ENCODE measurements around the gene CORO2B. TPM values are rescaled to one million over a fixed set of nuclear protein-coding genes. Genes with fewer than 3 reads are reported as not detected.

Gene CORO2B
- total RNA-seq, 4 donors from 2014 or later: 0.70 to 9.1 (median 1.7) TPM

DNA sequence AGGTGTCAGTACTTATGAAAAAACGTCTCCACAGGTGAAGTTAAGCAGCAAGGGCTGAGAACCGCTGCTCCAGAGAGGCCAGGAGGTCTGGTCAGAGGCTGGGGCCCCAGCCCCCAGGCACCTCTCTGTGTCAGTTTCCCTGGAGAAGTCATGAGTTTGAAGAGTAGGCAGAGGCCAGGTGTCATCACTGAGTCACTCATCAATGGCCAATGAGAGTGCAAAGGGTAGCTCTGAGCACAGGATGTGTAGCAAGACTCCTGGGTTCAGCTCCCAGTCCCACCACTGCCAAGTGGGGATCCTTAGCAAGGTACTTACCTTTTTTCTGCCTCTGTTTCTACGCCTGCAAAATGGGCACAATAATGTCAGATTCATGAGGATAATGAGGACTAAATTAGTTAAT, 47.9 kb downstream of the CORO2B start:
- TF ChIP-seq, protein P1, sequence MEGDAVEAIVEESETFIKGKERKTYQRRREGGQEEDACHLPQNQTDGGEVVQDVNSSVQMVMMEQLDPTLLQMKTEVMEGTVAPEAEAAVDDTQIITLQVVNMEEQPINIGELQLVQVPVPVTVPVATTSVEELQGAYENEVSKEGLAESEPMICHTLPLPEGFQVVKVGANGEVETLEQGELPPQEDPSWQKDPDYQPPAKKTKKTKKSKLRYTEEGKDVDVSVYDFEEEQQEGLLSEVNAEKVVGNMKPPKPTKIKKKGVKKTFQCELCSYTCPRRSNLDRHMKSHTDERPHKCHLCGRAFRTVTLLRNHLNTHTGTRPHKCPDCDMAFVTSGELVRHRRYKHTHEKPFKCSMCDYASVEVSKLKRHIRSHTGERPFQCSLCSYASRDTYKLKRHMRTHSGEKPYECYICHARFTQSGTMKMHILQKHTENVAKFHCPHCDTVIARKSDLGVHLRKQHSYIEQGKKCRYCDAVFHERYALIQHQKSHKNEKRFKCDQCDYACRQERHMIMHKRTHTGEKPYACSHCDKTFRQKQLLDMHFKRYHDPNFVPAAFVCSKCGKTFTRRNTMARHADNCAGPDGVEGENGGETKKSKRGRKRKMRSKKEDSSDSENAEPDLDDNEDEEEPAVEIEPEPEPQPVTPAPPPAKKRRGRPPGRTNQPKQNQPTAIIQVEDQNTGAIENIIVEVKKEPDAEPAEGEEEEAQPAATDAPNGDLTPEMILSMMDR (IDR thresholded peaks at IDR 0.05): no peak
- no peak for TF ChIP-seq POLR2A (IDR thresholded peaks at IDR 0.05)
- DNase-seq: no peak
- Histone ChIP-seq H3K9me3 (no peaks in the 10 kb centered on the region), H3K36me3 (no peaks in the 10 kb centered on the region), H3K27me3 (no peaks in the 10 kb centered on the region), H3K27ac (no peak overlapping the region), H3K4me3 (no peak overlapping the region), H3K4me1 (no peaks in the 10 kb centered on the region)

GRCh38 chr15:68627476-68627875, 48.7 kb downstream of the CORO2B start:
- H3K4me1 ChIP-seq: no peaks in the 10 kb centered on the region
- no peak overlapping the region for H3K4me3 ChIP-seq
- no peaks in the 10 kb centered on the region for H3K27me3 ChIP-seq
- H3K36me3 ChIP-seq: no peaks in the 10 kb centered on the region
- TF ChIP-seq, protein P1 (IDR thresholded peaks at IDR 0.05): no peak
- TF ChIP-seq POLR2A (IDR thresholded peaks at IDR 0.05): no peak
- H3K27ac ChIP-seq: no peak overlapping the region
- DNase-seq: no peak
- H3K9me3 ChIP-seq: no peaks in the 10 kb centered on the region

DNA sequence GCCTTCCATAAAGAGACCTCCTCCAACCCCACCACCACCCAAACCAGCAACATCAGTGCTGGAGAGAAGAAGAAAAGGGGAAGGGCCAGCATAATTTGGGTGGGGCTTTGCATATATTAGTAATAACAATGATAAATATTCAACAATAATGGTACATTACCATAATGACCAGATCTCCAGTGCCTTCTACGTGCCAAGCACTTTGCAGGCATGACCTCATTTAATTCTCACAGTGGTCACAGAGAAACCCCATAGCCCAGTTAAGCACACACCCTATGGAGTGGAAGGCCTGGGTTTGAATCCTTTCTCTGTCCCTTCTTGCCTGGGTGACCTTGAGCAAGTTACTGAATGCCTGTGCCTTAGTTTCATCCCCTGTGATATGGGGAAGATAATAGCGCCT, 49.2 kb downstream of the CORO2B start:
- H3K4me1 ChIP-seq: no peaks in the 10 kb centered on the region
- no peak overlapping the region for H3K4me3 ChIP-seq
- DNase-seq: peak in 1 of 3 donors; percentile 3
- no peak overlapping the region for H3K27ac ChIP-seq
- H3K36me3 ChIP-seq: no peaks in the 10 kb centered on the region
- H3K9me3 ChIP-seq: no peaks in the 10 kb centered on the region
- TF ChIP-seq, protein P1 (IDR thresholded peaks at IDR 0.05): no peak
- TF ChIP-seq POLR2A (IDR thresholded peaks at IDR 0.05): no peak
- H3K27me3 ChIP-seq: no peaks in the 10 kb centered on the region

GRCh38 chr15:68629519-68630210, 50.9 kb downstream of the CORO2B start:
- Histone ChIP-seq H3K27me3 (no peaks in the 10 kb centered on the region), H3K36me3 (no peaks in the 10 kb centered on the region), H3K4me3 (no peak overlapping the region), H3K4me1 (no peaks in the 10 kb centered on the region), H3K27ac (no peak overlapping the region), H3K9me3 (no peaks in the 10 kb centered on the region)
- TF ChIP-seq, protein P1 (IDR thresholded peaks at IDR 0.05): no peak
- no peak for TF ChIP-seq POLR2A (IDR thresholded peaks at IDR 0.05)
- DNase-seq: peak in 1 of 3 donors; percentile 25

DNA sequence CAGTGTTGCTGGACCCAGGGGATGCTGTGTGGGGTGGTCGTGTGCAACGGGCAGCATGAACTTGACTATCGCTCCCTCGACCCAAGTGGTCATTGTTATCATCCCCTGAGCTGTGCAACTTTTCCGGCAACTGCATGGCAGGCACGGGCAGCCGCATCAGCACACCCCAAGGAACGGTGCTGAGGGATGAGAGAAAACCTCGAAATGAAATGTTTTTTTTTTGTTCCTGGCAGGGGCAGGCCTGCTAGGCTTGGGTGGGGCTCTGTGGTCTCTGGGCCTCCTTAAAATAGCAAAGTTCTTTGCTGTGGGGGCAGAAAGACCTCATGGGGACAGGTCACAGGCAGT, 51.4 kb downstream of the CORO2B start:
- Histone ChIP-seq H3K27me3 (no peaks in the 10 kb centered on the region), H3K36me3 (no peaks in the 10 kb centered on the region), H3K9me3 (no peaks in the 10 kb centered on the region), H3K4me3 (no peak overlapping the region), H3K4me1 (no peaks in the 10 kb centered on the region), H3K27ac (no peak overlapping the region)
- peak in 2 of 3 donors; percentile 22 to 30 for DNase-seq
- no peak for TF ChIP-seq POLR2A (IDR thresholded peaks at IDR 0.05)
- TF ChIP-seq, protein P1 (IDR thresholded peaks at IDR 0.05): no peak

Data from Peyer's patch (tissue), 4 donors.